ENCODE results near the gene DNHD1.

DNA sequence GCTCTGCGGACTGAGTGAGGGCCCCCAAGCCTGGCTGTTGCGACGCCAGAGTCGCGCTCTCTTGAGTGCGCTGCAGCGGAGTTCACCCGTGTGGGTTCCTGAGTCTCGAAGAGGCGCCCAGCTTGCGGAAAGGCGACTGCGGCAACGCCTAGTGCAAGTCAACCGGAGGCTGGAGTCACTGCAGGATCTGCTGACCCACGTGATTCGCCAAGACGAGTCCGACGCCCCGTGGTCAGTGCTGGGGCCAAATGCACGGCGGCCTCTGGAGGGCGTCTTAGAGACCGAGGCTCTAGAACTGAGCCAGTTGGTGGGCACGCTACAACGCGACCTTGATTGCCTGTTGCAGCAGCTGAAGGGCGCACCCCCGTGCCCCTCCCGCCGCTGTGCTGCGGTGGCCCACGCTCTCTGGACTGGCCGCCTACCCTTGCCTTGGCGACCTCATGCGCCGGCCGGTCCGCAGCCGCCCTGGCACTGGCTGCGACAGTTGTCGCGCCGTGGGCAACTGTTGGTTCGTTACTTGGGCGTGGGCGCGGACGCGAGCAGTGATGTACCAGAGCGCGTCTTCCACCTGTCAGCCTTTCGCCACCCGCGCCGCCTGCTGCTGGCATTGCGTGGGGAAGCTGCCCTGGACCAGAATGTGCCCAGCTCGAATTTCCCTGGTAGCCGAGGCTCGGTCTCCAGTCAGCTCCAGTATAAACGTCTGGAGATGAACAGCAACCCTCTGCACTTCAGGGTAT, 73.8 kb downstream of the DNHD1 start:
- TF ChIP-seq, protein P1, sequence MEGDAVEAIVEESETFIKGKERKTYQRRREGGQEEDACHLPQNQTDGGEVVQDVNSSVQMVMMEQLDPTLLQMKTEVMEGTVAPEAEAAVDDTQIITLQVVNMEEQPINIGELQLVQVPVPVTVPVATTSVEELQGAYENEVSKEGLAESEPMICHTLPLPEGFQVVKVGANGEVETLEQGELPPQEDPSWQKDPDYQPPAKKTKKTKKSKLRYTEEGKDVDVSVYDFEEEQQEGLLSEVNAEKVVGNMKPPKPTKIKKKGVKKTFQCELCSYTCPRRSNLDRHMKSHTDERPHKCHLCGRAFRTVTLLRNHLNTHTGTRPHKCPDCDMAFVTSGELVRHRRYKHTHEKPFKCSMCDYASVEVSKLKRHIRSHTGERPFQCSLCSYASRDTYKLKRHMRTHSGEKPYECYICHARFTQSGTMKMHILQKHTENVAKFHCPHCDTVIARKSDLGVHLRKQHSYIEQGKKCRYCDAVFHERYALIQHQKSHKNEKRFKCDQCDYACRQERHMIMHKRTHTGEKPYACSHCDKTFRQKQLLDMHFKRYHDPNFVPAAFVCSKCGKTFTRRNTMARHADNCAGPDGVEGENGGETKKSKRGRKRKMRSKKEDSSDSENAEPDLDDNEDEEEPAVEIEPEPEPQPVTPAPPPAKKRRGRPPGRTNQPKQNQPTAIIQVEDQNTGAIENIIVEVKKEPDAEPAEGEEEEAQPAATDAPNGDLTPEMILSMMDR (IDR thresholded peaks at IDR 0.05; ENCODE audit: low read depth, low read length, poor library complexity, severe bottlenecking), result no peak
- TF ChIP-seq EZH2phosphoT487 (IDR thresholded peaks at IDR 0.05; ENCODE audit: borderline replicate concordance, low read length), result no peak

All from DOHH2 (cell line).